ENCODE measurements around the gene SRCIN1. TPM values are rescaled to one million over a fixed set of nuclear protein-coding genes. Genes with fewer than 3 reads are reported as not detected.
"Not testable (repeated sequence)": the region's sequence is repeated elsewhere in the genome, so short reads cannot be mapped to it uniquely, and the experiment has no call there.

SRCIN1 gene
- polyA plus RNA-seq = 1 to 10 TPM; 2.2 to 2.5 TPM

DNA sequence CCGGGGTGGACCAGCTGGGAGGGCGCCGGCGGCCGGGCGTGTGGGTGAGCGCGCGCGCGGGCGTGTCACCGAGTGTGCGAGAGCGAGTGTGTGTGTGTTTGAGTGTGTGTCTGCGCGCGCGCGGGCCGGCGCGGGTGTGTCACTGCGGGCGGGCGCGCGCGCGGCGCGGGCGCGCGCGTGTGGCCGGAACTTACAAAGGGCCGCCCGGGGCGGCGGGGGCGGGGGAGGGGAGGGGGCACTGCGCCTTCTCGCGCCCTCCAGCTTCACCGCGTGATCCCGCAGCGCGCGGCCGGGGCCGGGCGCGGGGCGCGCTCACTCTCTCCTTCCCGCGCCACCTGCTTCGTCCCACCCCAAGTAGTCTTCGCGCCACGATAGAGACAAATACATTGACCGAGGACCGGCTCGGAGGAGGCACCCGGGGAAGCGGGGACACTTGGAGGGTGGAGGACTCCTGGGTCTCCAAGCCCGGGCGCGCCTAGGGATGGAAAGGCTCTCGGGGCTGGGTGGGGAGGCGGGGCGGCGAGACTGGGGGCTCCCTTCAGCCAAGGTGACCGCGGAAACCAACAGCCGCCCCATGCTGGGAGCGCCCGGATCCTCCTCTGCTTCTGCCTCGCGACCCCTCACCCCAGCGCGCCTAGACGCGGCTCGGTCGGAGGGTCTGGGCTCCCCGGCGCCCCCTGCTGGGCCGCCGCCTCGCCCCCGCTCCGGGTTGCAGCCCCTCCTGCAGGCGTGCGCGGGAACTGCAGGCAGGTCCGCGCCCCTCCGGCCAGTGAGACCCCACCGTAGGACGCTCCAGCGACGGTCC lies at the start of gene SRCIN1:
SRCIN1 (minus strand) TSS at position 112 of the 805 bp plus-strand sequence. CDS start 247 bp downstream, outside the sequence.
- no peak within 1 kb of the TSS for H3K27ac ChIP-seq (ENCODE audit: low read depth in 2 of 2, low read length in 1 of 2)
- peak within 1 kb of the TSS; percentile 47 to 59 for H3K4me3 ChIP-seq (ENCODE audit: low read depth in 1 of 2, low read length in 2 of 2)
- H3K27me3 ChIP-seq (ENCODE audit: control insufficient read depth in 1 of 2, insufficient read depth in 2 of 2, low read length in 2 of 2) = peaks cover 0 to 4% of the 10 kb centered on the region in 2 donors
- peaks cover 10% of the 10 kb centered on the region in 2 donors for H3K4me1 ChIP-seq (ENCODE audit: control insufficient read depth in 2 of 2, insufficient read depth in 2 of 2, low read length in 1 of 2)
- no peaks in the 10 kb centered on the region for H3K9me3 ChIP-seq (ENCODE audit: control insufficient read depth in 2 of 2, insufficient read depth in 1 of 2, low read depth in 1 of 2, low read length in 1 of 2)
- H3K36me3 ChIP-seq (ENCODE audit: control insufficient read depth in 2 of 2, insufficient read depth in 2 of 2, low read length in 1 of 2) = no peaks in the 10 kb centered on the region
- WGBS, 2 donors = 0 to 1% methylated on average over 31 to 104 of the region's 105 CpGs

DNA sequence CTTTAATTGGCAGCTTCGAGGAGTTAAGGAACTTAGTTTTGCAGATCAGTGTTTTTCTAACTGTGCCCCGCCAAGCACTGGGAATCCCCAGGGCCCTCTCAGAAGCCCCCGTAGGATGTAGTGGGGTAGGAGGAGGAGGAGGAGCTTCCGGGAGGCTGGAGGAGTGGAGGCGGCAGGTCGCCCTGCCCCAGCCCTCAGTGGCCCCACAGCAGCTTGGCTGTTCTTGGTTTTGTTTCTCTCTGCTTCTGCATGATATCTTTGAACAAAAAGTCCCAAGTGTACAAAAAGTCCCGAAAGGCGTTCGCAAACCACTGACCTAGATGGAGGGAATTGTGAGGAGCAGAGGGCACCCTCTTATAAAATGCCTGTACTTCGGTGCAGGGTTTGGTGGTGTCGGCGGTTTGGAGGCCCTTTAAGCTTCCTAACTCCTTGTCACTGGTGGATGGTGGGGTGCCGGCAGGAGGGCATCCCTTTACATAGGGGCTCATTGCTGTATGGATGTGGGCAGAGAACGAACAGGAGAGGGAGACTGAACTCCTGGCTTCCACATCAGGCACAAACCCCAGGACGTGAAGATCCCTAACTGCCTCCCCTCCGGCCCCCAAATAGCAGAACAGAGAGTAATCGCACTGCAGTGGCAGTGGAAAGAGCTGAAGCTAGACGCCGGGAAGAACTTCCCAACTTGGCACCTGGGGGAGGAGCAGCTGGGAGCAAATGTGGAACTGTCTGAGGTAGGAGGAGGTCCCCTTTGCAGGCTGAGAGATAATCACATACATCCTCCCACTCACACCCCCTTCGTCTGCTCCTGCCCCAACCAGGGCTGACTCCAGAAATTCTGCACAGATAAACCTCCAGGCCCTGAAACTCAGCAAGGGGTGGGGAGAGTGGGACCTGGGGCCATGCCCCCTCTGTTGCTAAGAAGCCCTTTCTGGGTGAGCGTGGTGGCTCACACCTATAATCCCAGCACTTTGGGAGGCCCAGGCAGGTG lies 49.0 kb upstream of the SRCIN1 start:
- no peak overlapping the region for H3K27ac ChIP-seq (ENCODE audit: low read depth in 2 of 2, low read length in 1 of 2)
- no peak overlapping the region for H3K4me3 ChIP-seq (ENCODE audit: low read depth in 1 of 2, low read length in 2 of 2)
- no peaks in the 10 kb centered on the region for H3K9me3 ChIP-seq (ENCODE audit: control insufficient read depth in 2 of 2, insufficient read depth in 1 of 2, low read depth in 1 of 2, low read length in 1 of 2)
- no peaks in the 10 kb centered on the region for H3K36me3 ChIP-seq (ENCODE audit: control insufficient read depth in 2 of 2, insufficient read depth in 2 of 2, low read length in 1 of 2)
- whole genome bisulfite sequencing, 2 donors = 50 to 56% methylated on average over 19 to 21 of the region's 21 CpGs
- H3K27me3 ChIP-seq (ENCODE audit: control insufficient read depth in 1 of 2, insufficient read depth in 2 of 2, low read length in 2 of 2) = no peaks in the 10 kb centered on the region
- no peaks in the 10 kb centered on the region for H3K4me1 ChIP-seq (ENCODE audit: control insufficient read depth in 2 of 2, insufficient read depth in 2 of 2, low read length in 1 of 2)

DNA sequence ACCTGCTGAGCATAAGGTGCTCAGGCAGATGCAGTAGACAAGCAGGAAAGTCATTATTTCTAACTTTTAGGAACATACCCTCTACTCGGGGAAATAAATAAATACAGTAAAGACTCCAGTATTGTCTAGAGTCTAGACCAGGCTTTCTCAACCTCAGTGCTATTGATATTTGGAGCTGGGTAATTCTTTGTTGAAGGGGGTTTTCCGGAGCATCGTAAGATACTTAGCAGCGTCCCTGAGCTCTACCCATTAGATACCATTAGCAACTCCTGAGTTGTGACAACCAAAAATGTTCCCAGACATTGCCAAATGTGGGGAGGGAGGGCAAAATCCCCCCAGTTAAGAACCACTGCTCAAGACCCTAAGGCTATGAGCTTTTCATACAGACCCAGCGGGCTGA lies 47.9 kb upstream of the SRCIN1 start:
- Histone ChIP-seq H3K4me3 (ENCODE audit: low read depth in 1 of 2, low read length in 2 of 2) (no peak overlapping the region), H3K36me3 (ENCODE audit: control insufficient read depth in 2 of 2, insufficient read depth in 2 of 2, low read length in 1 of 2) (no peaks in the 10 kb centered on the region), H3K27ac (ENCODE audit: low read depth in 2 of 2, low read length in 1 of 2) (no peak overlapping the region), H3K4me1 (ENCODE audit: control insufficient read depth in 2 of 2, insufficient read depth in 2 of 2, low read length in 1 of 2) (no peaks in the 10 kb centered on the region), H3K27me3 (ENCODE audit: control insufficient read depth in 1 of 2, insufficient read depth in 2 of 2, low read length in 2 of 2) (no peaks in the 10 kb centered on the region), H3K9me3 (ENCODE audit: control insufficient read depth in 2 of 2, insufficient read depth in 1 of 2, low read depth in 1 of 2, low read length in 1 of 2) (no peaks in the 10 kb centered on the region)
- 74 to 82% methylated on average over 5 of the region's 5 CpGs for WGBS, 2 donors

DNA sequence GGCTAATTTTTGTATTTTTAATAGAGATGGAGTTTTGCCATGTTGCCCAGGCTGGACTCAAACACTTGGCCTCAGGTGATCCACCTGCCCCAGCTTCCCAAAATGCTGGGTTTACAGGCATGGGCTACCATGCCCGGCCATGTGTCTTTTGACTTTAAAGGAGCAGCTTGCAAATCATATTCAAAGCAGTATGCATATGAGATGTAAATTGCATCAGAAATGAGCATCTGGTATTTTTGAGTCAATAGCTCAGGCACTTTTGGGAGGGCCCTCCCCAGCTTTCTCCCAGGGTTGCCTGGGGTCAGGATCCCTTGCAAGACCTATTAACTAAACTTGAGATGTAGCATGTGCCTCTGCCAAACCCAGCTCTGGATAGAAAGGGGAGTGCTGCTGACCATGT lies 47.5 kb upstream of the SRCIN1 start:
- no peaks in the 10 kb centered on the region for H3K4me1 ChIP-seq (ENCODE audit: control insufficient read depth in 2 of 2, insufficient read depth in 2 of 2, low read length in 1 of 2)
- H3K4me3 ChIP-seq (ENCODE audit: low read depth in 1 of 2, low read length in 2 of 2) = no peak overlapping the region
- H3K27ac ChIP-seq (ENCODE audit: low read depth in 2 of 2, low read length in 1 of 2) = no peak overlapping the region
- 87 to 95% methylated on average over 1 of the region's 1 CpG for WGBS, 2 donors
- H3K9me3 ChIP-seq (ENCODE audit: control insufficient read depth in 2 of 2, insufficient read depth in 1 of 2, low read depth in 1 of 2, low read length in 1 of 2) = no peaks in the 10 kb centered on the region
- no peaks in the 10 kb centered on the region for H3K36me3 ChIP-seq (ENCODE audit: control insufficient read depth in 2 of 2, insufficient read depth in 2 of 2, low read length in 1 of 2)
- no peaks in the 10 kb centered on the region for H3K27me3 ChIP-seq (ENCODE audit: control insufficient read depth in 1 of 2, insufficient read depth in 2 of 2, low read length in 2 of 2)

DNA sequence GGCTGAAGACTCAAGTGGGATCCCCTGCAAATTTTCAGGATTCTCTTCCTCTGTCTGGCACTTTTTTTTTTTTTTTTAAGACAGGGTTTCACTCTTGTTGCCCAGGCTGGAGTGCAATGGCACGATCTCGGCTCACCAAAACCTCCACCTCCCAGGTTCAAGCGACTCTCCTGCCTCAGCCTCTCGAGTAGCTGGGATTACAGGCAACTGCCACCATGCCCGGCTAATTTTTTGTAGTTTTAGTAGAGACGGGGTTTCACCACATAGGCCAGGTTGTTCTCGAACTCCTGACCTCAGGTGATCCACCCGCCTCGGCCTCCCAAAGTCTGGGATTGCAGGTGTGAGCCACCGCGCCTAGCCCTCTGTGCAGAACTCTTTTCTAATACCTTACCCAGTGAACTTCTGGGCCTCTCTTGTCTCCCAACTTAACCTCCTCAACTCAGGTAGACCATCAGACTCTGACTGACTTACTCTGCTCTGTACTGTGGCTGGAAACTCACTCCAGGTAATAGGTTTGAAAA lies 45.0 kb upstream of the SRCIN1 start:
- WGBS, 2 donors = 83 to 87% methylated on average over 11 of the region's 11 CpGs

DNA sequence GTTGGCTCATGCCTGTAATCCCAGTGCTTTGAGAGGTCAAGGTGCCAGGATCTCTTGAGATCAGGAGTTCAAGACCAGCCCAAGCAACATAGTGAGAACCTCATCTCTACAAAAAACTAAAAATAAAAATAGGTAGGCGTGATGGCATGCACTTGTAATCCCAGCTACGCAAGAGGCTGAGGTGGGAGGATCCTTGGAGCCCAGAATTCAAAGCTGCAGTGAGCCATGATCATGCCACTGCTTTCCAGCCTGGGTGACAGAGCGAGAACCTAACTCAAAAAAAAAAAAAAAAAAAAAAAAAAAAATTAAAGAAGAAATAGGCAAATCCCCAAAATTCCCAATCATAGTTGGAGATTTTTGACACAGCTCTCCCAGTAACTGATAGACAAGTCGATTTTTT lies 32.2 kb upstream of the SRCIN1 start:
- Histone ChIP-seq H3K4me1 (ENCODE audit: control insufficient read depth in 2 of 2, insufficient read depth in 2 of 2, low read length in 1 of 2) (no peaks in the 10 kb centered on the region), H3K4me3 (ENCODE audit: low read depth in 1 of 2, low read length in 2 of 2) (no peak overlapping the region), H3K27ac (ENCODE audit: low read depth in 2 of 2, low read length in 1 of 2) (no peak overlapping the region), H3K27me3 (ENCODE audit: control insufficient read depth in 1 of 2, insufficient read depth in 2 of 2, low read length in 2 of 2) (no peaks in the 10 kb centered on the region), H3K9me3 (ENCODE audit: control insufficient read depth in 2 of 2, insufficient read depth in 1 of 2, low read depth in 1 of 2, low read length in 1 of 2) (no peaks in the 10 kb centered on the region), H3K36me3 (ENCODE audit: control insufficient read depth in 2 of 2, insufficient read depth in 2 of 2, low read length in 1 of 2) (no peaks in the 10 kb centered on the region)
- WGBS, 2 donors = 74 to 85% methylated on average over 4 of the region's 4 CpGs

More for the DNA sequence above, 45.0 kb upstream of the SRCIN1 start:
- not testable (repeated sequence) for H3K27ac ChIP-seq (ENCODE audit: low read depth in 2 of 2, low read length in 1 of 2); H3K4me1 ChIP-seq (ENCODE audit: control insufficient read depth in 2 of 2, insufficient read depth in 2 of 2, low read length in 1 of 2); H3K27me3 ChIP-seq (ENCODE audit: control insufficient read depth in 1 of 2, insufficient read depth in 2 of 2, low read length in 2 of 2); H3K36me3 ChIP-seq (ENCODE audit: control insufficient read depth in 2 of 2, insufficient read depth in 2 of 2, low read length in 1 of 2); H3K9me3 ChIP-seq (ENCODE audit: control insufficient read depth in 2 of 2, insufficient read depth in 1 of 2, low read depth in 1 of 2, low read length in 1 of 2); H3K4me3 ChIP-seq (ENCODE audit: low read depth in 1 of 2, low read length in 2 of 2)

- Histone ChIP-seq H3K9me3 (ENCODE audit: control insufficient read depth in 2 of 2, insufficient read depth in 1 of 2, low read depth in 1 of 2, low read length in 1 of 2) (no peaks in the 10 kb centered on the region), H3K27me3 (ENCODE audit: control insufficient read depth in 1 of 2, insufficient read depth in 2 of 2, low read length in 2 of 2) (no peaks in the 10 kb centered on the region), H3K27ac (ENCODE audit: low read depth in 2 of 2, low read length in 1 of 2) (no peak overlapping the region), H3K4me3 (ENCODE audit: low read depth in 1 of 2, low read length in 2 of 2) (no peak overlapping the region), H3K4me1 (ENCODE audit: control insufficient read depth in 2 of 2, insufficient read depth in 2 of 2, low read length in 1 of 2) (no peaks in the 10 kb centered on the region), H3K36me3 (ENCODE audit: control insufficient read depth in 2 of 2, insufficient read depth in 2 of 2, low read length in 1 of 2) (no peaks in the 10 kb centered on the region)
- 60 to 64% methylated on average over 9 of the region's 9 CpGs for WGBS, 2 donors
Measured at GRCh38 chr17:38636054-38636453, 30.3 kb upstream of the SRCIN1 start.

- Histone ChIP-seq H3K36me3 (ENCODE audit: control insufficient read depth in 2 of 2, insufficient read depth in 2 of 2, low read length in 1 of 2) (no peaks in the 10 kb centered on the region), H3K27me3 (ENCODE audit: control insufficient read depth in 1 of 2, insufficient read depth in 2 of 2, low read length in 2 of 2) (no peaks in the 10 kb centered on the region), H3K27ac (ENCODE audit: low read depth in 2 of 2, low read length in 1 of 2) (no peak overlapping the region), H3K9me3 (ENCODE audit: control insufficient read depth in 2 of 2, insufficient read depth in 1 of 2, low read depth in 1 of 2, low read length in 1 of 2) (no peaks in the 10 kb centered on the region), H3K4me3 (ENCODE audit: low read depth in 1 of 2, low read length in 2 of 2) (no peak overlapping the region), H3K4me1 (ENCODE audit: control insufficient read depth in 2 of 2, insufficient read depth in 2 of 2, low read length in 1 of 2) (no peaks in the 10 kb centered on the region)
- WGBS, 2 donors = 69 to 76% methylated on average over 6 of the region's 6 CpGs
Measured at GRCh38 chr17:38632334-38632733, 26.6 kb upstream of the SRCIN1 start.

DNA sequence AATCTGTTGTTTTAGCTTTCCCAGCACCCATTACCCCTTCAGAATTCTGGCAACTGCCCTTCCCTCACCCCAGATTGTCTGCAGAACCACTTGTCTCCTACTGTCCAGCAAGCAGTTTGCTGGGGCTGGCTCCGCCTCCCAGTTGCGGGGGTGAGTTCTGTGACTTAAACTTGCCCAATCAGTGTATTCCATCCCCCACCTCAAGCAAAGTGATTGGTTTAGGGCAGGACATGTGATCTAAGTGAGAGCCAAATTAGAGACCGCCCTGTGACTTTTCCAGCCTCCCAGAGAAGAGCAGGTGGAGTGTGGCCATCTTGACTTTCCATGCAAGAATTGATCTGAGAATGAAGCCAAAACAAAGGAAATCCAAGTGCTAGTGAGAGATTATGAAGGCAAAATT lies 22.7 kb upstream of the SRCIN1 start:
- WGBS, 2 donors = 73 to 92% methylated on average over 3 of the region's 3 CpGs
- H3K4me3 ChIP-seq (ENCODE audit: low read depth in 1 of 2, low read length in 2 of 2) = no peak overlapping the region
- no peaks in the 10 kb centered on the region for H3K36me3 ChIP-seq (ENCODE audit: control insufficient read depth in 2 of 2, insufficient read depth in 2 of 2, low read length in 1 of 2)
- H3K9me3 ChIP-seq (ENCODE audit: control insufficient read depth in 2 of 2, insufficient read depth in 1 of 2, low read depth in 1 of 2, low read length in 1 of 2) = no peaks in the 10 kb centered on the region
- no peaks in the 10 kb centered on the region for H3K4me1 ChIP-seq (ENCODE audit: control insufficient read depth in 2 of 2, insufficient read depth in 2 of 2, low read length in 1 of 2)
- no peaks in the 10 kb centered on the region for H3K27me3 ChIP-seq (ENCODE audit: control insufficient read depth in 1 of 2, insufficient read depth in 2 of 2, low read length in 2 of 2)
- H3K27ac ChIP-seq (ENCODE audit: low read depth in 2 of 2, low read length in 1 of 2) = no peak overlapping the region
